Loucy (cell line): ENCODE data around the gene OPHN1.

Source experiments
- H2AFZ ChIP-seq: fragments of 200-600 bp; sonication (generic); 2 replicates; pipeline ENCODE4 v1.6.0; 2016; ENCODE audit warnings: antibody characterized with exemption, mild to moderate bottlenecking, low read length, moderate library complexity
- H3F3A ChIP-seq: fragments of 200-600 bp; 2 replicates; pipeline ENCODE4 v1.6.0; 2016; ENCODE audit warnings: antibody characterized with exemption, low read depth, mild to moderate bottlenecking
- H3K27me3 ChIP-seq: fragments of 200-600 bp; sonication (generic); 2 replicates; pipeline ENCODE4 v1.6.1; 2014; ENCODE audit warnings: low read length, mild to moderate bottlenecking; ENCODE audit not compliant: insufficient read depth, poor library complexity, severe bottlenecking
- H3K36me3 ChIP-seq: fragments of 200-600 bp; sonication (generic); 2 replicates; pipeline ENCODE4 v1.6.1; 2016; ENCODE audit warnings: low read length; ENCODE audit not compliant: insufficient read depth
- H3K4me1 ChIP-seq: fragments of 200-600 bp; sonication (generic); 2 replicates; pipeline ENCODE4 v1.5.1; 2014; ENCODE audit warnings: low read length, mild to moderate bottlenecking; ENCODE audit not compliant: insufficient read depth, poor library complexity, severe bottlenecking
- H3K4me2 ChIP-seq: fragments of 200-600 bp; sonication (generic); 2 replicates; pipeline ENCODE4 v1.6.0; 2014; ENCODE audit warnings: antibody characterized with exemption, low read length, low read depth, mild to moderate bottlenecking; ENCODE audit not compliant: poor library complexity, severe bottlenecking
- H3K4me3 ChIP-seq: fragments of 200-600 bp; sonication (generic); 2 replicates; pipeline ENCODE4 v1.5.1; 2014; ENCODE audit warnings: low read length, mild to moderate bottlenecking, mixed read lengths; ENCODE audit not compliant: poor library complexity, severe bottlenecking
- H3K79me2 ChIP-seq: fragments of 200-600 bp; sonication (generic); 2 replicates; pipeline ENCODE4 v1.6.1; 2014; ENCODE audit warnings: low read length; ENCODE audit not compliant: insufficient read depth
- H3K9ac ChIP-seq: fragments of 200-600 bp; sonication (generic); 2 replicates; pipeline ENCODE4 v1.6.0; 2014; ENCODE audit warnings: mild to moderate bottlenecking, low read depth, low read length, moderate library complexity; ENCODE audit not compliant: poor library complexity, severe bottlenecking
- H3K9me2 ChIP-seq: fragments of 200-600 bp; sonication (generic); replicated peaks from 2 replicates; pipeline ENCODE4 v1.6.1; 2016; ENCODE audit warnings: low read depth, low read length, mixed read lengths
- H3K9me3 ChIP-seq: fragments of 200-600 bp; sonication (generic); 2 replicates; pipeline ENCODE4 v1.6.1; 2014; ENCODE audit warnings: mild to moderate bottlenecking, antibody characterized with exemption, low read length, low read depth; ENCODE audit not compliant: insufficient read depth
- H4K20me1 ChIP-seq: fragments of 200-600 bp; sonication (generic); 2 replicates; pipeline ENCODE4 v1.6.0; 2014; ENCODE audit warnings: antibody characterized with exemption, low read length, mild to moderate bottlenecking; ENCODE audit not compliant: insufficient read depth, poor library complexity, severe bottlenecking
- CTCF ChIP-seq: fragments of 200-600 bp; sonication (generic); conservative IDR thresholded peaks from 2 replicates; pipeline ENCODE4 v1.5.1; 2014; ENCODE audit warnings: mild to moderate bottlenecking, antibody characterized with exemption, low read length
- EZH2phosphoT487 ChIP-seq: fragments of 200-600 bp; IDR thresholded peaks from 2 replicates; pipeline ENCODE4 v1.6.1; 2018; ENCODE audit warnings: antibody characterized with exemption, mild to moderate bottlenecking, moderate library complexity, borderline replicate concordance

OPHN1 gene

GRCh38 chrX:68420559-68420958 lies 12.7 kb downstream of the OPHN1 start:
- H3K36me3 ChIP-seq = no peaks in the 10 kb centered on the region
- no peak for TF ChIP-seq EZH2phosphoT487
- TF ChIP-seq CTCF = no peak
- H3K4me2 ChIP-seq = peak overlapping the region; percentile 63
- H4K20me1 ChIP-seq = no peaks in the 10 kb centered on the region
- peaks cover 18% of the 10 kb centered on the region for H3K4me1 ChIP-seq
- H2AFZ ChIP-seq = no peak overlapping the region
- no peaks in the 10 kb centered on the region for H3K27me3 ChIP-seq
- H3K9me3 ChIP-seq = no peaks in the 10 kb centered on the region
- H3K9ac ChIP-seq = no peak overlapping the region
- H3K79me2 ChIP-seq = no peaks in the 10 kb centered on the region
- H3K9me2 ChIP-seq = no peaks in the 10 kb centered on the region
- no peaks in the 10 kb centered on the region for H3F3A ChIP-seq
- H3K4me3 ChIP-seq = no peak overlapping the region

GRCh38 chrX:68419975-68420374 lies 13.3 kb downstream of the OPHN1 start:
- Histone ChIP-seq H3K4me2 (peak overlapping the region; percentile 63), H3K4me1 (peaks cover 18% of the 10 kb centered on the region), H4K20me1 (no peaks in the 10 kb centered on the region), H3K9me2 (no peaks in the 10 kb centered on the region), H3K9me3 (no peaks in the 10 kb centered on the region), H3K9ac (no peak overlapping the region), H3F3A (no peaks in the 10 kb centered on the region), H2AFZ (no peak overlapping the region), H3K79me2 (no peaks in the 10 kb centered on the region), H3K36me3 (no peaks in the 10 kb centered on the region), H3K4me3 (no peak overlapping the region), H3K27me3 (no peaks in the 10 kb centered on the region)
- TF ChIP-seq CTCF (no peak), EZH2phosphoT487 (no peak)

- Histone ChIP-seq H3K4me2 (no peak overlapping the region), H4K20me1 (no peaks in the 10 kb centered on the region), H3K9ac (no peak overlapping the region), H3K9me3 (no peaks in the 10 kb centered on the region), H3K27me3 (no peaks in the 10 kb centered on the region), H3K9me2 (no peaks in the 10 kb centered on the region), H2AFZ (no peak overlapping the region), H3K36me3 (no peaks in the 10 kb centered on the region), H3K4me1 (peaks cover 18% of the 10 kb centered on the region), H3K4me3 (no peak overlapping the region), H3K79me2 (0 out of 2 replicates have a peak, but pooled peaks cover 4% of the 10 kb centered on the region), H3F3A (no peaks in the 10 kb centered on the region)
- TF ChIP-seq EZH2phosphoT487 = no peak
- no peak for TF ChIP-seq CTCF
Measured at GRCh38 chrX:68417651-68418050, 15.6 kb downstream of the OPHN1 start.
